NCI-H2029 treated with DMSO at 0.1 percent for 48 hours (cell line): ENCODE measurements around the gene CLASP1.
A peak's percentile ranks its signal among the peaks of the same experiment; 100 is the strongest.
"Not testable (repeated sequence)": the region's sequence is repeated elsewhere in the genome, so short reads cannot be mapped to it uniquely, and the experiment has no call there.

ENCODE experiments used
- DNase-seq: peaks from one replicate; lab custom pipeline; 2025; lab: John Stamatoyannopoulos, UW

CLASP1 gene

DNA sequence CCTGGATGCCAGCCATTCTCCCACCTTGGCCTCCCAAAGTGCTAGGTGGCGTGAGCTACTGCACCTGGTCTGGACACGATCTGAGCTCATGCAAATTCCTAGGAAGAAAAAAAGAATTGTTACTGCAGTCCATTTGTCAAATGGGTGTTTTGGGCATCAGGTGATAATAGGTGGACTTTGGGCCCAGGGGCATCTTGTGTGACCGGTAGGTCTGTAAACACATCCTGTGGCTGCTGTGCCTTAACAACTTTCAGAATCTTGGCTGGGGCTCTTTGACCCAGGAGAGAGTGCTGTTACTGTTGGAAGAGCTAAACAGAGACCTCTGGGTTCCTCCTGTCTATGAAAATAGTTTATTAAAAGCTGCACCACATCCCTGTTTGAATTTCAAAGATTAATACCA lies 329.3 kb downstream of the CLASP1 start:
- DNase-seq = no peak

- no peak for DNase-seq
These were observed 332.3 kb downstream of the CLASP1 start for GRCh38 chr2:121316986-121317385.

DNA sequence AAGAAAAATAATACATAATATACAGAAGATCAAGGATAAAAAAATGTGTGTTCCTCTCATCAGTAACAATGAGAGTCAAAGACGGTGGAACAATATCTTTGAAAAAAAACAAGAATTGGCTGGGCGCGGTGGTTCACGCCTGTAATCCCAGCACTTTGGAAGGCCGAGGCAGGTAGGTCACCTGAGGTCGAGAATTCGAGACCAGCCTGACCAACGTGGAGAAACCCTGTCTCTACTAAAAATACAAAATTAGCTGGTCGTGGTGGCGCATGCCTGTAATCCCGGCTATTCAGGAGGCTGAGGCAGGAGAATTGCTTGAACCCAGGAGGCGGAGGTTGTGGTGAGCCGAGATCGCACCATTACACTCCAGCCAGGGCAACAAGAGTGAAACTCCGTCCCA lies 335.6 kb downstream of the CLASP1 start:
- DNase-seq = not testable (repeated sequence)

- DNase-seq = no peak
These were observed 339.5 kb downstream of the CLASP1 start for GRCh38 chr2:121309801-121310200.

GRCh38 chr2:121309323-121309722 lies 339.9 kb downstream of the CLASP1 start:
- no peak for DNase-seq

DNA sequence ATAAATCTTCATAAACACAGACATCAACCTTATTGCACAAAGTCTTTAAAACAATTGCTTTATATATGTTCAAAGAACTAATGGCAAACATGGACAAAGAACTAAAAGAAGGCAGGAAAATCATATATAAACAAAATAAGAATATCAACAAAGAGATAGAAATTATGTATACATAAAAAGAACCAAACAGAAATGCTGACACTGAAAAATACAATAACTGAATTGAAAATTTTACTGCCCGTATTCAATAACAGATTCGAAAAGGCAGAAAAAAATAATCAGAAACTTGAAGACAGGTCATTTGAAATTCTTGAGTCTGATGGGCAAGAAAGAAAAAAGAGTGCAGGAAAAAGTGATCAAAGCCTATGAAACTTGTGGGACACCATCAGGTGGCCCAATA lies 342.2 kb downstream of the CLASP1 start:
- DNase-seq = no peak

DNA sequence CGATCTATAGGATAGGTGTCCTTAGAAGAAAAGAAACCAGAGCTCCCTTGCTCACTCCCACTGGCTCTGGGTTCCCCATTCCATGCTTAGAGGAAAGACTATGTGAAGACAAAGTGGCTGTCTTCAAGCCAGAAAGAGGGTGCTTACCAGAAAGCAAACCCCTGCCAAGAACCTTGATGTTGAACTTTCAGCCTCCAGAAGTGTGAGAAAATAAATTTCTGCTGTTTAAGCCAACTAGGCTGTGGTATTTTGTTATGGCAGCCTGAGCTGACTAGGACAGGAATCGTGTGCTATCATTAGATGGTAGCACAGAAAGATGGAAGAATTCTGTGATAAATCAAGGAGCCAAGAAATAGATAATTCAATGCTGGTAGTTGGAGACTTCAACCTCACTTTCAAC lies 344.3 kb downstream of the CLASP1 start:
- DNase-seq = no peak

DNA sequence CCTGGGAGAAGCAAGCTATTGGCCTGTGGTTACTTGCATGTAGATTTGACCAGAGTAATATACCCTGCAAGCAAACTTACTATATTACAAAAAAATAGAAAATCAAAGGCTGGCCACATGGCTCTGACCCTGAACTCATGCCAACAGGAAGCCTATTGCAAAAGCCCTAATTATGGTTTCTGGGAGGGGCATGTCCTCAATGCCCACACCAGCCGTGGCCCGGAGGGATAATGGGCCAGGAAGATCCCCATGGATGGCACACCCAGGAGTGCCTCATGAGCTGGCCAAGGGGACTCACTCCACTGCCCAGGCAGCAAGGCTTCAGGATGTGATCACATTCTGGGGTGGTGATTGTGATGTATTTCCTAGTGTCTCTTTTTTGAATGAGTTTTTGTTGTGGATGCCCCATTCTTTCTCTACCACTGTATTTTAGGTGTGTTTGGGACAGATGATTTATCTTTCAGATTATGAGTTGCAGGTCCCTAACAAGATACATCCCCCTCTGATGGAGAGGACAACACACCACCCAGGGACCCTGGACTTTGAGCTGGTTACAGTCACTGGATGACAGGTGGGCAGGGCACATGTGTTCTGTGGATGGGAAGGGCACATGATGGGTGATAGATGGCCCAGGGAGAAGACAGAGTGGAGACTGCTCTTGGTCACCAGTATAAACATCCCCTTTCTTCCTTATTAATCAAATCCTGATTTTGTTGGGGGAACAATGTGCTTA lies 345.6 kb downstream of the CLASP1 start:
- DNase-seq = no peak

- not testable (repeated sequence) for DNase-seq
These were observed 348.1 kb downstream of the CLASP1 start for GRCh38 chr2:121301190-121301589.

DNA sequence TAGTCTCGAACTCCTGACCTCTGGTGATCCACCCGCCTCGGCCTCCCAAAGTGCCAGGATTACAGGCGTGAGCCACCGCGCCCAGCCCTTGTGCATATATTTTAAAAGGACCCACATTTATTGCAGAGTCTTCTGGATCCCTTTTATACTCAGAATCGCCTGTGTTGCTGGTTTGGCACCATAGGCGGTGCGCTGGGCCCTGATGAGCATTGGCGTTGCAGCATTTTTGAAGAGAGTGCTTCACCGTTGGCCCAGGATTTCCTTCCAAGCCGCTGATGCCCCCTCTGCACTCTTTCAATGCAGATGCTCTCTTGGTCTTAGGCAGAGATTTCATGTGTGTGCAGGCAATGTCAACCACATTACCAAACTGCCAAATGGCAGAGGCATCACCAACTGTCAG lies 350.8 kb downstream of the CLASP1 start:
- no peak for DNase-seq

DNA sequence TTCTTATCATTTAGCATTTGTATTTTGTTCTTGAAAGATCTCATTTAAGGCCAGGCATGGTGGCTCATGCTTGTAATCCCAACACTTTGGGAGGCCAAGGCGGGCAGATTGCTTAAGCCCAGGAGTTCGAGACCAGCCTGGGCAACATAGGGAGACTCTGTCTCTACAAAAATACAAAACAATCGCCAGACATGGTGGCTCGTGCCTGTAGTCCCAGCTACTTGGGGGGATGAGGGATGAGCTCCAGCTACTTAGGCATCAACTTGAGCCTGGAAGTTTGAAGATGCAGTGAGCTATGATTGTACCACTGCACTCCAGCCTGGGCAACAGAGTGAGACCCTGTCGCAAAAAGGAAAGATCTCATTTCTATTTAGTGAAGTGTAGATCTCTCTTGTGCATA lies 351.4 kb downstream of the CLASP1 start:
- not testable (repeated sequence) for DNase-seq

DNA sequence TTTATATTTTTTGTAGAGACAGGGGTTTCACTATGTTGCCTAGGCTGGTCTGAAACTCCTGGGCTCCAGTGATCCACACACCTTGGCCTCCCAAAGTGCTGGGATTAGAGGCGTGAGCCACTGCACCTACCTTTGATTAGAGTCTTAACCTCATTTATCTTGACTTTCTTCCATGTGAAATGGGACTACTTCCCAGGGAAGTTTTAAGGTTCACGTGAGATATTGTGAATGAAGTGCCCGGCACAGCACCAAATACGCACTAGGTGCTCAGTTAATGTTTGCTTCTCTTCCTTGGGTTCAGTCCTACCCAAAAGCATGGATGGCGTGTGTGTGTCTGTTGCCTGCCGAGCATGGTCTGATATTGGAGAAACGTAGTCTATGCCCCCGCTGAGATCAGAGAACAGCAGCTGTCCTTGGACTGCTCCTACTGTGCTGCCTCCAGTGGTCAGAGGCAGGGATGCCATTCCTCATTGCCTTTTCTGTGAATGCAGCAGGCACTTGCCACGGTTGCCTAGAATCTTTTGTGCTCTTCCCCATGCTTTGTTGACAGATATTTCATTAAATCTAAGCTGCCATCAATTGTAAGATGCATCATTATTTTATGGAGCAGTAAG lies 351.9 kb downstream of the CLASP1 start:
- DNase-seq = no peak

- DNase-seq = no peak
These were observed 353.2 kb downstream of the CLASP1 start for GRCh38 chr2:121295911-121296650.

DNA sequence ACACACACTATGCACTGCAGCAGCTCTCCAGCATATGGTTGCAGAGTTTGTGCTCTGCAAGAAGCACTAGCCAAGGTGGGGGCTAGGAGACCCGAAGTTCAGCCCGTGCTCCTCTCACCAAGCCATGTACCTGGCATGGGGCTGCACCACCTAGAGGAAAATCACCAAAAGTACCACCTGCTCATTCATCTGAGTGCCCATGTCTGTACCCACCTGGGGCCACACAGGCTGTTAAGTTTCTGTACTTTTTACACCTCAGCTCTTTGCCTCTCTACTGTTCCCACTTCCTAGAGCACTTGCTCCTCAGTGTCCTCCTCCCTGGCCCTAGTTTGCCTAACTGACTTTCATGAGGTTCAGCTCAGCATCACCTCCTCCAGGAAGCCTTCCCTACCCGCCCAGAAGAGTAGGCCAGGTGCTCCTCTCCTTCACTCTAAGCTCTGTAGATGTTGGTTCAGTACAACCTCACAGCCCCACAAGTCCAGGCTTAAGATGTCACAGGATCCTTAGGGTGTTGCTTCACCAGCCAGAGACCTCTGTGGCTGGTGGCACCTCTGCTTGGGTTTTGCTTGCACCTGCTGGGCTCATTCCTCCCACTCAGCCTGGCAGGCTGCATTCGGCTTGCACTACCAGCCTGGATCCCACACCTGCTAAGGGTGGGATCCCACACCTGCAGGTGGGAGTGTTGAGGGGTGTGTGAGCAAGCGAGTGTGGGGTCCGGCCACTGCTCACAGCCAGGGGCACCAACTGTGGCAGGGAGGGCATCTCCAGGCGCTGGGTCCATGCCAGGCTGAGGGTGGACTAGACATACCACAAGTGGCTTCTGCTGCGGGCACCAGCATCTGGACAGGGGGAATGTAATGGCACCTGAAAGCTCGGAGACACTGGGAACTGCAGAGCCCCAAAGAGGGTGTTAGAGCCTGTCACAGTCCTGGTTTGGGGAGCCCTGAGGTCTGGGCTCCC lies 354.1 kb downstream of the CLASP1 start:
- DNase-seq = no peak

GRCh38 chr2:121293450-121294325 lies 355.6 kb downstream of the CLASP1 start:
- DNase-seq = peak; percentile 62

- no peak for DNase-seq
These were observed 358.0 kb downstream of the CLASP1 start for GRCh38 chr2:121291251-121291580.

DNA sequence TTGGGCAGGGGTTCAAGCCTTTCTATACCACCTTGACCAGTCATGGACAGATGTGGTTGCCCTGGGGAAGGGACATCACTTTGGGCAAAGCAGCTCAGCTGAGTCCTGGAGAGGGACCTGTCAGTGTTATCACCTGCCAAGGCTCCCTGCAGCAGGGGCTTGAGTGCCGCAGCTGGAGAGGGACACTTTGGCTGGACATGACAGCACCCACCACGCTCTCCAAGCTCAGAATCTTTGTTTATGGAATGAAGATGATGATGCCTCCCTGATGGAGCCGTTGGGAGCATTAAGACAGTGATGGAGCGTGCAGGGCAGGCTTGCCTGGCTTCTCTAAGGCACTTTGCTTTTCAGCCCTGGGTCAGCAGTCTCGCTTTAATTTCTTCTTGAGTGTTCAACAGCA lies 360.0 kb downstream of the CLASP1 start:
- no peak for DNase-seq

- DNase-seq = no peak
These were observed 360.6 kb downstream of the CLASP1 start for GRCh38 chr2:121288454-121289231.

DNA sequence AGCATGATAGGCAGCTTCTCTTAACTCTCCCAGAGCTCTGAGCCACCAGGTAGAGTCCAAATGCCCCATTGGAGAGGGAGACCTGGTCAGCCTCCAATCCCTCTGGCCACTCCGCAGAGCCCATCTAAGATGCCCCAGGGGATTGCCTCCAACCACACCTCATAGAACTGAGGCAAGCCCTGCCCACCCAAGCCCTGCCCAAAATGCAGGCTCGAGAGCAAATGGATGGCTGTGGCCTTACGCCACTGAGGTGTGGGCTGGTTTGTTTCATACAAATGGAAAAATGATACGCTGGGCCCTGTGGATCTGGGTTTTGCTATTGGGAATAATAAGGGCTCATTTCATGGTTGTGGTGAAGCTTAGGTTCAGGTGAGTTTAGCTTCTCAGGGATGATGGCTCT lies 361.3 kb downstream of the CLASP1 start:
- no peak for DNase-seq
